NCI-H510A treated with DMSO at 0.1 percent for 48 hours (cell line): ENCODE results near the gene AKAP10.
"Not testable (repeated sequence)": the region's sequence is repeated elsewhere in the genome, so short reads cannot be mapped to it uniquely, and the experiment has no call there.

Experiments
- DNase-seq: peaks from one replicate; lab custom pipeline; 2025; lab: John Stamatoyannopoulos, UW

Gene AKAP10, protein sequence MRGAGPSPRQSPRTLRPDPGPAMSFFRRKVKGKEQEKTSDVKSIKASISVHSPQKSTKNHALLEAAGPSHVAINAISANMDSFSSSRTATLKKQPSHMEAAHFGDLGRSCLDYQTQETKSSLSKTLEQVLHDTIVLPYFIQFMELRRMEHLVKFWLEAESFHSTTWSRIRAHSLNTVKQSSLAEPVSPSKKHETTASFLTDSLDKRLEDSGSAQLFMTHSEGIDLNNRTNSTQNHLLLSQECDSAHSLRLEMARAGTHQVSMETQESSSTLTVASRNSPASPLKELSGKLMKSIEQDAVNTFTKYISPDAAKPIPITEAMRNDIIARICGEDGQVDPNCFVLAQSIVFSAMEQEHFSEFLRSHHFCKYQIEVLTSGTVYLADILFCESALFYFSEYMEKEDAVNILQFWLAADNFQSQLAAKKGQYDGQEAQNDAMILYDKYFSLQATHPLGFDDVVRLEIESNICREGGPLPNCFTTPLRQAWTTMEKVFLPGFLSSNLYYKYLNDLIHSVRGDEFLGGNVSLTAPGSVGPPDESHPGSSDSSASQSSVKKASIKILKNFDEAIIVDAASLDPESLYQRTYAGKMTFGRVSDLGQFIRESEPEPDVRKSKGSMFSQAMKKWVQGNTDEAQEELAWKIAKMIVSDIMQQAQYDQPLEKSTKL

GRCh38 chr17:19977293-19978208 is at the start of gene AKAP10:
TSS of gene AKAP10 (minus strand) at chr17:19977828. CDS start at chr17:19977679, 149 bp downstream.
- peak; percentile 95 for DNase-seq

GRCh38 chr17:20026960-20027359 is 49.3 kb upstream of the AKAP10 start:
- no peak for DNase-seq

- no peak for DNase-seq
Measured at GRCh38 chr17:20022701-20023100, 45.1 kb upstream of the AKAP10 start.

DNA sequence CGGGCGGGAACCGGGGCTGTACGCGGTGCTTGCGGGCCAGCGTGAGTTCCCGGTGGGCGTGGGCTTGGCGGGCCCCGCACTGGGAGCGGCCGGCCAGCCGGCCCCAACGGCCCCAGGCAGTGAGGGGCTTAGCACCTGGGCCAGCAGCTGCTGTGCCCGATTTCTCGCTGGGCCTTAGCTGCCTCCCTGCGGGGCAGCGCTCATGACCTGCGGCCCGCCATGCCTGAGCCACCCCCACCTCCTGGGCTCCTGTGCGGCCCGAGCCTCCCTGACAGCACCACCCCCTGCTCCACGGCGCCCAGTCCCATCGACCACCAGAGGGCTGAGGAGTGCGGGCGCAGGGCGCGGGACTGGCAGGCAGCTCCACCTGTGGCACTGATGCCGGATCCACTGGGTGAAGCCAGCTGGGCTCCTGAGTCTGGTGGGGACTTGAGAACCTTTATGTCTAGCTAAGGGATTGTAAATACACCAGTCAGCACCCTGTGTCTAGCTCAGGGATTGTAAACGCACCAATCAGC is 38.9 kb upstream of the AKAP10 start:
- not testable (repeated sequence) for DNase-seq

- DNase-seq = no peak
Measured at GRCh38 chr17:20012017-20012536, 34.4 kb upstream of the AKAP10 start.

DNA sequence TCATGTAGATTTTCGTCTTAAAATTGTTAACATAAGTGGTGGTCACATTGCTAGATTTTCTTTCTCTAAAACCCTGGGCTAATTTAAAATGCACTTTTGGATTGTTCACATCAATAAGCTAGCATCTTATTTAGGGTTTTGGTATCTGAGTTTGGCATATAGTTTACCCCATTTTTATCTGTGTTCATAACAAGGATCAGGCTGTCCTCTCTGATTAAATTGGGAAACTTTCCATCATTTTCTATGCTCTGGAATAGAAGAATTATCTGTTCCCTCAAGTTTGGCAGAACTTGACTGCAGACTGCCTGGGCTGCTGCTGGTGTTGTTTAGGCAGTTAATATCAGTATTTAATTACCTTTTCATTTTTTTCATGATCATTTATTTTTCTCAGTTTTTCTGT is 33.3 kb upstream of the AKAP10 start:
- DNase-seq = no peak

DNA sequence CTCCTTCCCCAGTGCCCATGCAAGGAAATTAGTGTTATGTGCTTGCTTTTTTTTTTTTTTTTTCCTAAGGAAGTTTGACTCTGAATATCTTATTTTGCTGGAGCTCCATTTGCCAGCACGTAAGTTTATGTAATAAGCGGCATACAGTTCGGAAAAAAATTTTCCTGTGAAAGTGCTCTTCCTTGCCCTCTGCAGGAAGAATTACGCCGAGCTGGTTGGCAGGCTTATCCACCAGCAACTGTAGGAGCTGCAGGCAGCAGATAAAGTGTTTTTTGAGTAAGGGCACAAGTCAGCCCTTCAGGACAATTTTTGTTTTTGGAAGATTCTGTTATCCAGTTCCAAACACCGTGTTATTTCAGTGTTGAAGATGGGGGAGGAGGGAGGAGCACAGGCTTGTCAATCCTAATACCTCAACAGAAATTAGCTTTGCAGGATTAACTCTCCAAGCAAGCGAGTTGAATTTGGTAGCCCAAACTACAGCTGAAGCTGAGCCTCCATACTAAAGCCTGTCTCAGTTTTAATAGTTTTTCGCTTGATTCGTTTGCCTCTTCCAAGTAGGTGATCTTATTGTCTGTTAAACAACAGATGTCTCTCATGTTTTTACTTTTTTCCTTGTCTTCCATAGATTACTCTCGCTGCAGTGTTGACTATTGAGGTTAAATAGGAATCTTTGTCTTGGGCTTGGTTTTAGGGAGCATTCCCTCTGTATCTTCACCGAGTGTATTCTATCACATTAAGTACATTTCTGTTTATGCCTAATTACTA is 32.7 kb upstream of the AKAP10 start:
- peak; percentile 90 for DNase-seq

GRCh38 chr17:20009302-20010098 is 31.9 kb upstream of the AKAP10 start, which contains the start of gene SPECC1:
TSS of gene SPECC1 (plus strand) at chr17:20009359. CDS start at chr17:20096652, 87,293 bp downstream.
- DNase-seq = peak; percentile 94

- DNase-seq = no peak
Measured at GRCh38 chr17:20009052-20009301, 31.3 kb upstream of the AKAP10 start.

- no peak for DNase-seq
Measured at GRCh38 chr17:20008242-20009051, 30.8 kb upstream of the AKAP10 start.

DNA sequence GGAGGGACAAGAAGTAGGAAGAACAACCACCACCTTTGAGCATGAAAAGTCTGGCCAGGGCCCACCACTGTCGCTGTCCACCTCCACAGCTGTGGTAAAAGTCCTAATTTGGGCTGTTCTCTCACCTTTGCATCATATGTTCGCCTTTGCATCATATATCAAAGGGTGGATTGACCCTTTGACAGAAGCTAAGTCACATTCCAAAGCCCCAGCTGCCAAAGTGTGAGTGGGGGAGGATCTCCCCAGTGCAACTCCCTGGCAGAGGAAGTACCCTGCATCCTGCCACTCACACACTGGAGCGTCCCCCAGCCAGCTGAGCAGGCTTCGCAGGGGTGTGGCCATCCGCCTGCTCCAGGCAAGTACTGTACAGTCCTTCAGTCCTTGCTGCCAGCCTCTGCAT is 18.9 kb upstream of the AKAP10 start:
- DNase-seq = peak; percentile 72

DNA sequence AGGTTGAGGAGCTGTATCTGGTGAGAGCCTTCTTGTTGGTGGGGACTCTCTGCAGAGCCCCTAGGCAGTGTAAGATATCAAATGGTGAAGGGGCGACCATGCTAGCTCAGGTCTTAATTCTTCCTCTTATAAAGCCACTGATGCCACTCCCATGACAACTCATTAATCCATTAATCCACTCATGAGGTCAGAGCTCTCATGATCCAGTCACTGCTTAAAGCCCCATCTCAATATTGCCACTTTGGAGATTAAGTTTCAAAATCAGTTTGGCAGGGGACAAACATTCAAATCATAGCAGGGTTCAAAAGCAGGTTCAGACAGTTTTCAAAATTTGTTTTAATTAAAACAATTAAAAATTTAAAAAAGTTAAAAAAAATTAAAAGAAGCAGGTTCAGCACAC is 18.5 kb upstream of the AKAP10 start:
- no peak for DNase-seq

DNA sequence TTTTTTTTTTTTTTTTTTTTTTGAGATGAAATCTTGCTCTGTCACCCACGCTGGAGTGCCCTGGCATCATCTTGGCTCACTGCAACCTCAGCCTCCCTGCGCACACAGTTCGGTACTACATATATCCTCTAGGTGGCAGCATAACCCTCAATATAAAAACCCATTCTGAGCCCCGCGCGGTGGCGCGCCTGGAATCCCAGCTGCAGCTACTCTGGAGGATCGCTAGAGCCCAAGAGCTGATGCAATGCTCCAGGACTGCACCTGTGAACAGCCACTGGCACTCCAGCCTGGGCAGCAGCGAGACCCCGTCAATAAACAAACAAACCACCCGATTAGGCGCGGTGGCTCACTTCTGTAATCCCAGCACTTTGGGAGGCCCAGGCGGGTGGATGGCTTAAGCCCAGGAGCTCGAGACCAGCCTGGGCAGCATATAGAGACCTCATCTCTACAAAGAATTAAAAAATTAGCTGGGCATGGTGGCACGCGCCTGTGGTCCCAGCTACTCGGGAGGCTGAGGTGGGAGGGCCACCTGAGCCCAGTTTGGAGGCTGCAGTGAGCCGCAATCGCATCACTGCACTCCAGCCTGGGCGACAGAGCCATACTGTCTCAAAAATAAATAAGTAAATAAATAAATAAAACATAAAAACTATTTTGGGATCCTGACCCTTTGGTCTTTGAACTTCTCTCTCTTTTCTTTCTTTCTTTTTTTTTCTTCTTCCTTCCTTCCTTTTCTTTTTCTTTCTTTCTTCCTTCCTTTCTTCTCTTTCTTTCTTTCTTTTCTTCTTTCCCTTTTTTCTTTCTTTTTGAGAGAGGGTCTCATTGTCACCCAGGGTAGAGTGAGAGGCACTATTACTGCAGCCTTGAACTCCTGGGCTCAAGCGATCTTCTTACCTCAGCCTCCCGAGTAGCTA is 15.4 kb upstream of the AKAP10 start:
- DNase-seq = peak; percentile 98

GRCh38 chr17:19991252-19991885 is 13.7 kb upstream of the AKAP10 start:
- DNase-seq = no peak

DNA sequence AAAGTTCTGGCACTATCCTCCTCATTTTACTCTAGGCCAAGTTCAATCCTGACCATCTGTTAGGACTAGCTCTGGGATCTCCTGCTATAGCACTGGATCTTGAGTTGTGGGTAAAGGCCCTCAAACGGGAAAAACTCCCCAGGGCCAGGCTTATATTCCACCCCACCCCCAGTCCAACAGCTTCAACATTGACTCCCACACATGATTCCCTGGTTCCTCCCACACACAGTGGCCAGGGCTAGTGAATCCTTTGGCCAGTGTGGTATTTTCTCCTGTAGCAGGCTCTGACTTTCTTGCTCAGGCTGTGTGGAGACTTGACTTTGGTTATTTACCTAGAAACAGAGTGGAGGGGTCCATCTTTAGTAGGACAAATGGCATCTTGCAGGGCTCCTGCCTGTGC is 10.3 kb upstream of the AKAP10 start:
- DNase-seq = no peak

DNA sequence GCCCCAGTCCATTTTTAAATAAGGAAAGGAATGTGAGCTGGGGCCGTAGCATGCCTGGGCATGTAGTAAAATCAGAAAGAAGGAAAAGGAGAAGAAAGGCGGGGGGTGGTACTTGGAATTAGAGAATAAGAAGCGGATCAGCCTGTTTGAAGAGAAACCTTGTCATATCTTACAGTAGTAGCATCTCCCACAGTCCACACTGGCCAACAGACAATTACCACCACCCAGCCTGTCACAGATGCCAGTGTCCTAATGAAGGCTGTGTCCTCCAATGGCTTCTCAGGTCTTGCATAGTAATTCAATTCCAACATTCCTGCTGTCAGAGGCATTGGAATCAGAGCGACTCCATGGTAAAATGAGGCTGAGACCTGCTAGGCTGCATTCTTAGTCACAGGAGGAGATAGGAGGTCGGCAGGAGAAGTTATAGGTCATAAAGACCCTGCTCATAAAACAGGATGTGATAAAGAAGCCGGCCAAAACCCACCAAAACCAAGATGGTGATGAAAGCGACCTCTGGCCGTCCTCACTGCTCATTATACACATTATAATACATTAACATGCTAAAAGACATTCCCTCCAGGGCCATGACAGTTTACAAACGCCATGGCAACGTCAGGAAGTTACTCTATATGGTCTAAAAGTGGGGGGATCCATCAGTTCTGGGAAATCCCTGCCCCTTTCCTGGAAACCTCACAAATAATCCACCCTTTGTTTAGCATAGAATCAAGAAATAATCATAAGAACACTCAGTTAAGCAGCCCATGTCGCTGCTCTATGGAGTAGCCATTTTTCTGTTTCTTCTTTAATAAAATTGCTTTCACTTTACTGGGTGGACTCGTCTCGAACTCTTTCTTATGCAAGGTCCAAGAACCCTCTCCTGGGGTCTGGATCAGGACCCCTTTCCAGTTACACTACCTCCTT is 9.6 kb upstream of the AKAP10 start:
- DNase-seq = no peak
